Measurements from ENCODE around the gene MOV10.

Gene MOV10

GRCh38 chr1:112708002-112708448, 33.6 kb downstream of the MOV10 start:
- no peak for DNase-seq (ENCODE audit: extremely low read depth, low read depth)
- TF ChIP-seq, protein P1, sequence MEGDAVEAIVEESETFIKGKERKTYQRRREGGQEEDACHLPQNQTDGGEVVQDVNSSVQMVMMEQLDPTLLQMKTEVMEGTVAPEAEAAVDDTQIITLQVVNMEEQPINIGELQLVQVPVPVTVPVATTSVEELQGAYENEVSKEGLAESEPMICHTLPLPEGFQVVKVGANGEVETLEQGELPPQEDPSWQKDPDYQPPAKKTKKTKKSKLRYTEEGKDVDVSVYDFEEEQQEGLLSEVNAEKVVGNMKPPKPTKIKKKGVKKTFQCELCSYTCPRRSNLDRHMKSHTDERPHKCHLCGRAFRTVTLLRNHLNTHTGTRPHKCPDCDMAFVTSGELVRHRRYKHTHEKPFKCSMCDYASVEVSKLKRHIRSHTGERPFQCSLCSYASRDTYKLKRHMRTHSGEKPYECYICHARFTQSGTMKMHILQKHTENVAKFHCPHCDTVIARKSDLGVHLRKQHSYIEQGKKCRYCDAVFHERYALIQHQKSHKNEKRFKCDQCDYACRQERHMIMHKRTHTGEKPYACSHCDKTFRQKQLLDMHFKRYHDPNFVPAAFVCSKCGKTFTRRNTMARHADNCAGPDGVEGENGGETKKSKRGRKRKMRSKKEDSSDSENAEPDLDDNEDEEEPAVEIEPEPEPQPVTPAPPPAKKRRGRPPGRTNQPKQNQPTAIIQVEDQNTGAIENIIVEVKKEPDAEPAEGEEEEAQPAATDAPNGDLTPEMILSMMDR (IDR thresholded peaks at IDR 0.05; ENCODE audit: low read depth, low read length): no peak

GRCh38 chr1:112708489-112708888, 34.0 kb downstream of the MOV10 start:
- TF ChIP-seq, protein P1 (IDR thresholded peaks at IDR 0.05; ENCODE audit: low read depth, low read length): no peak
- no peak for DNase-seq (ENCODE audit: extremely low read depth, low read depth)

DNA sequence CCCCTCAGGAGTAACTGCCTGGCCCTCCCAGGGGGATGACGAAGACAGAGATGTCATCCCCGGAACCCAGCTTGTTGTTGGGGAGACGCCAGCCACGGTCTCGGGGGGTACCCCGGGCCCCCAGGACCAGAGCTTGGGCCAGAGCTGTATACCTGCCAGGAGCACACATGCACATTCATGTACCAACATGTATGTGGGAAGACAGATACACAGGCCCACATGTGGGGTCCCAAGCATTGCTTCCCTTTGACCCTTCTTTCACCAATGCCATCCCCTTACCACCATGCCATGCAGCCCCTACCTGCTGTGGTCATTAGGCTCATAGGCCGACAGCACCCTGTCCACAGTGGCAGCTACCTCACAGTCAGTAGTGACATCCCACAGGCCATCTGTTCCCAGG, 35.7 kb downstream of the MOV10 start:
- TF ChIP-seq, protein P1 (IDR thresholded peaks at IDR 0.05; ENCODE audit: low read depth, low read length): no peak
- DNase-seq (ENCODE audit: extremely low read depth, low read depth): no peak

GRCh38 chr1:112710586-112710985, 36.1 kb downstream of the MOV10 start:
- DNase-seq (ENCODE audit: extremely low read depth, low read depth): no peak
- TF ChIP-seq, protein P1 (IDR thresholded peaks at IDR 0.05; ENCODE audit: low read depth, low read length): no peak

GRCh38 chr1:112711041-112711440, 36.6 kb downstream of the MOV10 start:
- TF ChIP-seq, protein P1 (IDR thresholded peaks at IDR 0.05; ENCODE audit: low read depth, low read length): no peak
- no peak for DNase-seq (ENCODE audit: extremely low read depth, low read depth)

- TF ChIP-seq, protein P1 (IDR thresholded peaks at IDR 0.05; ENCODE audit: low read depth, low read length): no peak
- no peak for DNase-seq (ENCODE audit: extremely low read depth, low read depth)
These were observed 37.2 kb downstream of the MOV10 start for GRCh38 chr1:112711670-112712069.

DNA sequence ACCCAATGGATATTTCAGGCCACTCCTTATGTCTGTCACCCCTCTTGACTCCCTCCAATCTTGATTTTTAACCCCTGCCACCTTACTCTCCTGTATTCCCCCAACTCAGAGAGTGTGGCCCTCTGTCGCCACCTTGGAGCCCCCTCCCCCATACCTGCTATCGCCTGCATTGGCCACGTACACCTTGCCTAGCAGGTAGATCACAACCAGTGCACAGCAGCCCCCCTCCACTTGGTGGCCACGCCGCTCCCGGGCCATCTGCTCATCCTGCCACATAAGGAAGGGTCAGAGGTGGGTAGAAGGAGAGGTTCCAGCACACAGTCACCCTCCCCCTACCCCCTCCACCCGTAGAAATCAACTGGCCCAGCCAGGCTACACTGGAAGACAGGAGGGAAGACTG, 37.7 kb downstream of the MOV10 start:
- DNase-seq (ENCODE audit: extremely low read depth, low read depth): no peak

More for the DNA sequence above, 37.7 kb downstream of the MOV10 start:
- TF ChIP-seq, protein P1 (IDR thresholded peaks at IDR 0.05; ENCODE audit: low read depth, low read length): no peak
